KMS-11 (cell line): Measurements from ENCODE around the gene SLC24A3.

Experiments
- H2AFZ ChIP-seq: fragments of 200-600 bp; sonication (generic); 2 replicates; pipeline ENCODE4 v1.6.1; 2016; ENCODE audit warnings: antibody characterized with exemption, mixed run types, low read depth
- H3K27ac ChIP-seq: fragments of 200-600 bp; sonication (generic); 2 replicates; pipeline ENCODE4 v1.6.1; 2016; ENCODE audit warnings: mild to moderate bottlenecking, mixed run types
- H3K27me3 ChIP-seq: fragments of 200-600 bp; sonication (generic); 2 replicates; pipeline ENCODE4 v1.6.1; 2017; ENCODE audit warnings: mild to moderate bottlenecking, low read depth, mixed run types, moderate library complexity; ENCODE audit not compliant: insufficient read depth
- H3K36me3 ChIP-seq: fragments of 200-600 bp; sonication (generic); 2 replicates; pipeline ENCODE4 v1.6.1; 2017; ENCODE audit warnings: mild to moderate bottlenecking, mixed run types; ENCODE audit not compliant: insufficient read depth
- H3K4me1 ChIP-seq: fragments of 200-600 bp; sonication (generic); 2 replicates; pipeline ENCODE4 v1.6.1; 2016; ENCODE audit warnings: mild to moderate bottlenecking, low read depth, mixed run types; ENCODE audit not compliant: poor library complexity, severe bottlenecking
- H3K4me2 ChIP-seq: fragments of 200-600 bp; sonication (generic); 2 replicates; pipeline ENCODE4 v1.7.0; 2016; ENCODE audit warnings: mild to moderate bottlenecking, mixed run types
- H3K4me3 ChIP-seq: fragments of 200-600 bp; sonication (generic); IDR thresholded peaks from 2 replicates; pipeline ENCODE4 v1.6.1; 2017; ENCODE audit warnings: low read depth, low read length, mixed read lengths; ENCODE audit not compliant: insufficient read depth
- H3K79me2 ChIP-seq: fragments of 200-600 bp; sonication (generic); 2 replicates; pipeline ENCODE4 v1.6.1; 2016; ENCODE audit warnings: low read depth, mixed run types; ENCODE audit not compliant: insufficient read depth
- H3K9ac ChIP-seq: fragments of 200-600 bp; sonication (generic); 2 replicates; pipeline ENCODE4 v1.6.1; 2016; ENCODE audit warnings: mild to moderate bottlenecking, mixed run types
- H4K20me1 ChIP-seq: fragments of 200-600 bp; sonication (generic); 2 replicates; pipeline ENCODE4 v1.6.1; 2016; ENCODE audit warnings: mild to moderate bottlenecking, mixed run types; ENCODE audit not compliant: insufficient read depth
- CTCF ChIP-seq: fragments of 200-600 bp; sonication (generic); conservative IDR thresholded peaks from 2 replicates; pipeline ENCODE4 v1.6.1; 2017; ENCODE audit warnings: low read depth, mild to moderate bottlenecking, antibody characterized with exemption, low read length, moderate library complexity, mixed read lengths

The SLC24A3 gene

GRCh38 chr20:19710336-19711120 is 498.1 kb downstream of the SLC24A3 start:
- Histone ChIP-seq H3K4me1 (peaks cover 15% of the 10 kb centered on the region), H3K27ac (no peak overlapping the region), H3K36me3 (no peaks in the 10 kb centered on the region), H3K9ac (no peak overlapping the region), H3K4me3 (no peak overlapping the region), H4K20me1 (no peaks in the 10 kb centered on the region), H3K4me2 (no peak overlapping the region), H3K79me2 (no peaks in the 10 kb centered on the region), H3K27me3 (no peaks in the 10 kb centered on the region), H2AFZ (no peak overlapping the region)
- no peak for TF ChIP-seq CTCF

- Histone ChIP-seq H3K4me2 (no peak overlapping the region), H2AFZ (no peak overlapping the region), H3K27ac (no peak overlapping the region), H3K36me3 (no peaks in the 10 kb centered on the region), H3K79me2 (no peaks in the 10 kb centered on the region), H3K4me1 (peaks cover 15% of the 10 kb centered on the region), H4K20me1 (no peaks in the 10 kb centered on the region), H3K9ac (no peak overlapping the region), H3K27me3 (no peaks in the 10 kb centered on the region), H3K4me3 (no peak overlapping the region)
- TF ChIP-seq CTCF: no peak
Observed at GRCh38 chr20:19711126-19711525, 498.7 kb downstream of the SLC24A3 start.

- H3K4me2 ChIP-seq: no peak overlapping the region
- H3K36me3 ChIP-seq: no peaks in the 10 kb centered on the region
- TF ChIP-seq CTCF: no peak
- H4K20me1 ChIP-seq: no peaks in the 10 kb centered on the region
- no peaks in the 10 kb centered on the region for H3K79me2 ChIP-seq
- no peaks in the 10 kb centered on the region for H3K27me3 ChIP-seq
- no peak overlapping the region for H3K4me3 ChIP-seq
- no peak overlapping the region for H3K27ac ChIP-seq
- H2AFZ ChIP-seq: no peak overlapping the region
- peaks cover 15% of the 10 kb centered on the region for H3K4me1 ChIP-seq
- H3K9ac ChIP-seq: no peak overlapping the region
Observed at GRCh38 chr20:19712721-19713260, 500.3 kb downstream of the SLC24A3 start.

GRCh38 chr20:19713822-19714578 is 501.6 kb downstream of the SLC24A3 start:
- Histone ChIP-seq H4K20me1 (no peaks in the 10 kb centered on the region), H3K27ac (no peak overlapping the region), H3K4me2 (no peak overlapping the region), H3K79me2 (no peaks in the 10 kb centered on the region), H3K4me1 (peaks cover 15% of the 10 kb centered on the region), H2AFZ (no peak overlapping the region), H3K27me3 (no peaks in the 10 kb centered on the region), H3K36me3 (no peaks in the 10 kb centered on the region), H3K9ac (no peak overlapping the region), H3K4me3 (no peak overlapping the region)
- no peak for TF ChIP-seq CTCF
